Liver (tissue), 9 donors: ENCODE measurements around the gene LGALS9. TPM values are rescaled to one million over a fixed set of nuclear protein-coding genes. Genes with fewer than 3 reads are reported as not detected.
A peak's percentile ranks its signal among the peaks of the same experiment; 100 is the strongest.

ENCODE experiments used
- DNase-seq: peaks from one replicate; pipeline ENCODE4 v3.0.0-alpha.2; 2017; ENCODE audit warnings: low spot score
- H3K27ac ChIP-seq, 2 donors: one replicate each; pipeline ENCODE4 v1.7.0; 2013; ENCODE audit warnings: inconsistent platforms in 2 of 2, low read length in 2 of 2, control low read depth in 1 of 2, low read depth in 1 of 2, mild to moderate bottlenecking in 1 of 2
- H3K27me3 ChIP-seq, 4 donors: one replicate each; pipeline versions ENCODE4 v1.6.1 to v1.7.0; 2013; ENCODE audit warnings: low read length in 3 of 4, inconsistent platforms in 1 of 4, mild to moderate bottlenecking in 1 of 4, moderate library complexity in 1 of 4; ENCODE audit not compliant: control insufficient read depth in 4 of 4, insufficient read depth in 4 of 4
- H3K36me3 ChIP-seq, 4 donors: one replicate each; pipeline versions ENCODE4 v1.6.1 to v1.7.0; 2013; ENCODE audit warnings: low read length in 3 of 4, mild to moderate bottlenecking in 3 of 4, low read depth in 1 of 4, moderate library complexity in 1 of 4; ENCODE audit not compliant: control insufficient read depth in 4 of 4, insufficient read depth in 3 of 4
- H3K4me1 ChIP-seq, 4 donors: one replicate each; pipeline versions ENCODE4 v1.6.1 to v1.7.0; 2013; ENCODE audit warnings: low read length in 3 of 4, mild to moderate bottlenecking in 3 of 4, moderate library complexity in 1 of 4; ENCODE audit not compliant: control insufficient read depth in 4 of 4, insufficient read depth in 4 of 4
- H3K4me3 ChIP-seq, 3 donors: one replicate each; pipeline versions ENCODE4 v1.6.1 to v1.7.0; 2013; ENCODE audit warnings: low read length in 3 of 3, control low read depth in 1 of 3, low read depth in 1 of 3, mild to moderate bottlenecking in 1 of 3
- H3K9ac ChIP-seq, 2 donors: one replicate each; pipeline ENCODE4 v1.7.0; 2013; ENCODE audit warnings: low read length in 2 of 2, mild to moderate bottlenecking in 2 of 2, moderate library complexity in 2 of 2, control low read depth in 1 of 2, low read depth in 1 of 2
- H3K9me3 ChIP-seq, 4 donors: one replicate each; pipeline versions ENCODE4 v1.6.1 to v1.7.0; 2013; ENCODE audit warnings: low read length in 3 of 4; ENCODE audit not compliant: control insufficient read depth in 4 of 4
- ATF3 ChIP-seq: IDR thresholded peaks from 2 replicates; pipeline ENCODE4 v1.6.1; 2016; ENCODE audit warnings: antibody characterized with exemption
- CTCF ChIP-seq: fragments of 150-350 bp; IDR thresholded peaks from 2 replicates; pipeline ENCODE4 v1.5.1; 2017; ENCODE audit warnings: improper control_type of control experiment, low read depth, low read length; ENCODE audit not compliant: missing input control
- FOXA1 ChIP-seq: IDR thresholded peaks from 2 replicates; pipeline ENCODE4 v1.6.1; 2016; ENCODE audit warnings: antibody characterized with exemption
- GABPA ChIP-seq, 2 donors: IDR thresholded peaks in 1 of 2; conservative IDR thresholded peaks in 1 of 2; 2 replicates each; pipeline ENCODE4 v1.6.1; 2016; ENCODE audit warnings: antibody characterized with exemption in 2 of 2, mild to moderate bottlenecking in 1 of 2, moderate library complexity in 1 of 2
- HNF4A ChIP-seq, 2 donors: conservative IDR thresholded peaks; 2 replicates each; pipeline ENCODE4 v1.6.1; 2016; ENCODE audit warnings: antibody characterized with exemption in 2 of 2, mild to moderate bottlenecking in 2 of 2
- HNF4G ChIP-seq: IDR thresholded peaks from 2 replicates; pipeline ENCODE4 v1.6.1; 2016; ENCODE audit warnings: antibody characterized with exemption
- MAX ChIP-seq: IDR thresholded peaks from 2 replicates; pipeline ENCODE4 v1.6.1; 2016; ENCODE audit warnings: antibody characterized with exemption
- RAD21 ChIP-seq, 2 donors: IDR thresholded peaks; 2 replicates each; pipeline ENCODE4 v1.6.1; 2016; ENCODE audit warnings: antibody characterized with exemption in 2 of 2, mild to moderate bottlenecking in 2 of 2
- REST ChIP-seq: IDR thresholded peaks from 2 replicates; pipeline ENCODE4 v1.6.1; 2016; ENCODE audit warnings: antibody characterized with exemption, mild to moderate bottlenecking
- SP1 ChIP-seq: IDR thresholded peaks from 2 replicates; pipeline ENCODE4 v1.6.1; 2018; ENCODE audit warnings: antibody characterized with exemption, mild to moderate bottlenecking
- YY1 ChIP-seq: IDR thresholded peaks from 2 replicates; pipeline ENCODE4 v1.6.1; 2016; ENCODE audit warnings: antibody characterized with exemption, mild to moderate bottlenecking
- WGBS: extraction: QIAGEN DNeasy Blood & Tissue Kit; methylation state at CpG from one replicate; pipeline ENCODE4 v1.1.7; 2013; 5-methylcytosine and 5-hydroxymethylcytosine counted together
- polyA plus RNA-seq, 2 donors: library from polyadenylated mRNA; stranded (reverse) in 1 of 2; unstranded in 1 of 2; fragments of 200-250 nt in 1 of 2; fragments of >200 nt in 1 of 2; fragmentation: Nextera tagmentation in 1 of 2; extraction: Ambion mirVana in 1 of 2; gene quantifications; one replicate each; pipeline versions ENCODE4 v1.2.1 to v1.2.3, GENCODE V29; 2013 to 2015
- total RNA-seq, 2 donors: library from RNA; depleted of rRNA; stranded (reverse); fragments of >200 nt; gene quantifications; one replicate each; pipeline ENCODE4 v1.2.3, GENCODE V29; 2014
- donor health status: healthy.
- donor health status: healthy.
- donor health status: healthy.
- donor health status: healthy.
- donor health status: healthy.

Gene LGALS9
- total RNA-seq, result 10 to 100 TPM; 12.7 to 14.3 TPM
- 10 to 100 TPM in 1 of 2 donors, 1 to 10 TPM in 1; 6.1 to 24.7 TPM for polyA plus RNA-seq

- no peak for DNase-seq
- 57% methylated on average over 10 of the region's 10 CpGs for WGBS
- Histone ChIP-seq H3K4me1 (peaks cover 0 to 7% (median 0%) of the 10 kb centered on the region in 4 donors), H3K36me3 (no peaks in the 10 kb centered on the region), H3K4me3 (peak within 1 kb of the TSS in 2 of 3 donors; percentile 2 to 41), H3K27ac (peak within 1 kb of the TSS; percentile 66), H3K9me3 (no peaks in the 10 kb centered on the region), H3K9ac (peak within 1 kb of the TSS in 1 of 2 donors; percentile 22), H3K27me3 (no peaks in the 10 kb centered on the region)
- TF ChIP-seq MAX (peak; percentile 11), CTCF (no peak)
Observed at GRCh38 chr17:27630607-27631410, at the start of gene LGALS9. Gene LGALS9, plus strand, starts transcription at chr17:27631188. Its CDS starts 78 bp downstream, at chr17:27631266.

GRCh38 chr17:27582696-27583095, 48.3 kb upstream of the LGALS9 start:
- 93% methylated on average over 18 of the region's 18 CpGs for WGBS
- Histone ChIP-seq H3K27me3 (no peaks in the 10 kb centered on the region), H3K9ac (no peak overlapping the region), H3K9me3 (no peaks in the 10 kb centered on the region), H3K4me3 (no peak overlapping the region), H3K4me1 (no peaks in the 10 kb centered on the region), H3K36me3 (peaks cover 0 to 3% (median 0%) of the 10 kb centered on the region in 4 donors), H3K27ac (no peak overlapping the region)
- TF ChIP-seq FOXA1, result no peak
- TF ChIP-seq REST, result no peak
- no peak for TF ChIP-seq HNF4G
- no peak for TF ChIP-seq HNF4A (conservative IDR thresholded peaks at IDR 0.05)
- no peak for TF ChIP-seq GABPA (IDR thresholded peaks at IDR 0.05 in 1 of 2, conservative IDR thresholded peaks at IDR 0.05 in 1 of 2)
- no peak for TF ChIP-seq RAD21 (IDR thresholded peaks at IDR 0.05)
- no peak for TF ChIP-seq ATF3
- no peak for TF ChIP-seq YY1
- no peak for TF ChIP-seq SP1
- no peak for TF ChIP-seq CTCF
- DNase-seq, result no peak
